HepG2 (cell line): ENCODE data around the gene GPC6. TPM values are rescaled to one million over a fixed set of nuclear protein-coding genes. Genes with fewer than 3 reads are reported as not detected.

Experiments
- AGO1 ChIP-seq: fragments of 200-400 bp; formaldehyde crosslinking; IDR thresholded peaks from 2 replicates; pipeline ENCODE4 v1.6.1; 2017; ENCODE audit warnings: mild to moderate bottlenecking, low read depth, low read length, moderate library complexity; ENCODE audit not compliant: poor library complexity, severe bottlenecking
- CEBPB ChIP-seq: IDR thresholded peaks from 2 replicates; pipeline ENCODE4 v1.6.1; 2011; ENCODE audit warnings: low read depth, low read length, improper control_type of control experiment, borderline replicate concordance
- FOXC1 ChIP-seq: sonication (generic); formaldehyde crosslinking; IDR thresholded peaks from 2 replicates; pipeline ENCODE4 v1.8.0; 2022; ENCODE audit warnings: mild to moderate bottlenecking, missing genetic modification reagents, borderline replicate concordance
- GABPA ChIP-seq, 2 experiments: IDR thresholded peaks; 2 replicates each; pipeline ENCODE4 v1.6.1; 2011 to 2016; ENCODE audit warnings: low read depth in 2 of 2, low read length in 1 of 2, missing biosample characterization in 1 of 2, missing genetic modification characterization in 1 of 2
- HDAC6 ChIP-seq: fragments of 200-600 bp; sonication (generic); IDR thresholded peaks from 2 replicates; pipeline ENCODE4 v1.7.0; 2017; ENCODE audit warnings: mild to moderate bottlenecking, antibody characterized with exemption, low read length, low read depth
- HIVEP1 ChIP-seq: sonication (generic); formaldehyde crosslinking; IDR thresholded peaks from 2 replicates; pipeline ENCODE4 v1.4.0; 2020; ENCODE audit warnings: mild to moderate bottlenecking, missing genetic modification reagents
- IRX3 ChIP-seq: sonication (generic); formaldehyde crosslinking; IDR thresholded peaks from 2 replicates; pipeline ENCODE4 v1.8.1; 2023; ENCODE audit warnings: mild to moderate bottlenecking, low read depth, missing genetic modification reagents, borderline replicate concordance
- JUNB ChIP-seq: sonication (generic); formaldehyde crosslinking; IDR thresholded peaks from 2 replicates; pipeline ENCODE4 v1.8.0; 2022; ENCODE audit warnings: missing genetic modification reagents, mild to moderate bottlenecking, borderline replicate concordance
- NFYC ChIP-seq: IDR thresholded peaks from 2 replicates; pipeline ENCODE4 v1.6.1; 2016; ENCODE audit warnings: missing genetic modification reagents, missing compliant biosample characterization
- NR2F1 ChIP-seq, 2 experiments: fragments of 450-650 bp in 1 of 2; formaldehyde crosslinking in 1 of 2; IDR thresholded peaks; 2 replicates each; pipeline versions ENCODE4 v1.5.0 to v1.6.1; 2016 to 2020; ENCODE audit warnings: mild to moderate bottlenecking in 1 of 2, missing compliant biosample characterization in 1 of 2, missing genetic modification reagents in 1 of 2, moderate library complexity in 1 of 2
- POLR2AphosphoS2 ChIP-seq: IDR thresholded peaks from 2 replicates; pipeline ENCODE4 v1.6.1; 2011; ENCODE audit warnings: low read depth, low read length, improper control_type of control experiment
- PPARG ChIP-seq: conservative IDR thresholded peaks from 2 replicates; pipeline ENCODE4 v1.6.1; 2016; ENCODE audit warnings: missing biosample characterization, missing genetic modification reagents
- RFX3 ChIP-seq: IDR thresholded peaks from 2 replicates; pipeline ENCODE4 v1.6.1; 2016; ENCODE audit warnings: missing biosample characterization, missing genetic modification reagents
- SP1 ChIP-seq, 2 experiments: fragments of 450-650 bp in 1 of 2; sonication (generic) in 1 of 2; formaldehyde crosslinking in 1 of 2; IDR thresholded peaks; 2 replicates each; pipeline versions ENCODE4 v1.4.0 to v1.6.1; 2016 to 2020; ENCODE audit warnings: missing genetic modification reagents in 1 of 2
- TRIM24 ChIP-seq: sonication (generic); formaldehyde crosslinking; IDR thresholded peaks from 2 replicates; pipeline ENCODE4 v1.8.0; 2022; ENCODE audit warnings: mild to moderate bottlenecking, missing genetic modification reagents
- ZNF33A ChIP-seq: sonication (generic); formaldehyde crosslinking; IDR thresholded peaks from 2 replicates; pipeline ENCODE4 v1.5.1; 2020; ENCODE audit warnings: missing genetic modification reagents, mild to moderate bottlenecking, moderate library complexity, borderline replicate concordance
- ZNF546 ChIP-seq: sonication (generic); formaldehyde crosslinking; conservative IDR thresholded peaks from 2 replicates; pipeline ENCODE4 v1.8.1; 2023; ENCODE audit warnings: mild to moderate bottlenecking, missing genetic modification reagents
- ZNF720 ChIP-seq: sonication (generic); formaldehyde crosslinking; IDR thresholded peaks from 2 replicates; pipeline ENCODE4 v1.4.0; 2020; ENCODE audit warnings: missing genetic modification reagents
- ZNF768 ChIP-seq: sonication (generic); formaldehyde crosslinking; IDR thresholded peaks from 2 replicates; pipeline ENCODE4 v1.4.0; 2020; ENCODE audit warnings: missing genetic modification reagents
- ZNF772 ChIP-seq: sonication (generic); formaldehyde crosslinking; IDR thresholded peaks from 2 replicates; pipeline ENCODE4 v1.5.0; 2020; ENCODE audit warnings: mild to moderate bottlenecking, missing genetic modification reagents
- ZNF878 ChIP-seq: sonication (generic); formaldehyde crosslinking; IDR thresholded peaks from 2 replicates; pipeline ENCODE4 v1.8.1; 2023; ENCODE audit warnings: mild to moderate bottlenecking, missing genetic modification reagents, moderate library complexity
- polyA plus RNA-seq, 8 experiments: library from polyadenylated mRNA; depleted of rRNA in 3 of 8; stranded (reverse) in 7 of 8; unstranded in 1 of 8; fragments of >200 nt; fragmentation: Illumina TruSeq in 4 of 8; extraction: Trizol in 4 of 8; gene quantifications; 2 replicates each; pipeline versions ENCODE4 v1.2.1 to v1.2.3, GENCODE V29; 2011 to 2016; ENCODE audit warnings: low read depth in 4 of 8, missing spikeins in 1 of 8, mixed read lengths in 1 of 8; ENCODE audit not compliant: insufficient read depth in 1 of 8
- total RNA-seq, 5 experiments: library from RNA; depleted of rRNA; stranded (reverse); fragments of >200 nt; fragmentation: Illumina TruSeq; extraction: Trizol; gene quantifications; 2 replicates each; pipeline ENCODE4 v1.2.3, GENCODE V29; 2016; ENCODE audit warnings: low read depth in 1 of 5
- TF ChIP-seq, protein P1 (sequence below): sonication (generic); formaldehyde crosslinking; IDR thresholded peaks from 2 replicates; pipeline ENCODE4 v1.4.0; 2020; ENCODE audit warnings: missing genetic modification reagents
- TF ChIP-seq, protein P2 (sequence below): sonication (generic); formaldehyde crosslinking; IDR thresholded peaks from 2 replicates; pipeline ENCODE4 v1.5.1; 2020; ENCODE audit warnings: mild to moderate bottlenecking, missing genetic modification reagents
- TF ChIP-seq, protein P3 (sequence below): sonication (generic); formaldehyde crosslinking; IDR thresholded peaks from 2 replicates; pipeline ENCODE4 v1.4.0; 2020; ENCODE audit warnings: missing genetic modification reagents

GPC6 gene
- total and polyA plus RNA-seq, 2 of the 13 experiments (the other 11 are each of a cell fraction or from before 2014, with no cell fraction given) = 24.5 to 33.9 TPM

DNA sequence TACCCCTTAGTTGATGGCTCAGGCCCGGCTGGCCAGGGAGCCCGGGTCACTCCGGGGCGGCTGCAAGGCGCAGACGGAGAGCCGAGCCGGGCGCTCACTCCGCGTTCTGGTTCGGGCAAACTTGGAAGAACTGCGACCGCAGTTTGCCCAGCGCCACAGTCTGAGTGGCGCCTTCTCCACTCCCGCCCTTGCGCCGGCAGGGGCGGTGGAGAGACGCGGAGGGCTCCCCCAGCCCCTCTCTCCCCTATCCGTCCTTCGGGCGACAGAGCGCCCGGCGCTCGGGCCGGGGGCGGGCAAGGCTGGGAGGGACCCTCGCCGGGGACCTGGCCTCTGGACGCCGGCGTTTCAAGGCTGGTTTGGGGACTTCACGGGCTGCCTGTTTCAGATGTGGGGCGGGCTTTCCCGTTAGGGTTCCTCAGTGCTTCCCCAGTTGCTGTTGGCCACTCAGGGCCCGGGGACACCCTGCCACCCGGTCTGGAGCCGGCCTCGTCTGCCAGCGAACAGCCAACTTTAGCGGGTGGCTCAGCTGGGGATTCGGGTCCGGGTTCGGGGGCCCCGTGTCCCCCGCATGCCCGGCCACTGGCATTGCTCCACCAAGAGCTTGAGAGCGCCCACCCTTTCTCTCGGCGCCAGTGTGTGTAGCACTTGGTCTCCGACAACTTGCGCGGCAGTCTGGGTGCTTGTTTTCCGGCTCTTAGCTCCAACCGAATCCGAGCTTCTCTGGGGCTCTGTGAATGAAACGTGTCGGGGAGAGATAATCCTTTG lies 1.5 kb downstream of the GPC6 start (continued):
- no peak for TF ChIP-seq JUNB (CRISPR knock-in tag)
- TF ChIP-seq IRX3 = no peak
- TF ChIP-seq, protein P1, sequence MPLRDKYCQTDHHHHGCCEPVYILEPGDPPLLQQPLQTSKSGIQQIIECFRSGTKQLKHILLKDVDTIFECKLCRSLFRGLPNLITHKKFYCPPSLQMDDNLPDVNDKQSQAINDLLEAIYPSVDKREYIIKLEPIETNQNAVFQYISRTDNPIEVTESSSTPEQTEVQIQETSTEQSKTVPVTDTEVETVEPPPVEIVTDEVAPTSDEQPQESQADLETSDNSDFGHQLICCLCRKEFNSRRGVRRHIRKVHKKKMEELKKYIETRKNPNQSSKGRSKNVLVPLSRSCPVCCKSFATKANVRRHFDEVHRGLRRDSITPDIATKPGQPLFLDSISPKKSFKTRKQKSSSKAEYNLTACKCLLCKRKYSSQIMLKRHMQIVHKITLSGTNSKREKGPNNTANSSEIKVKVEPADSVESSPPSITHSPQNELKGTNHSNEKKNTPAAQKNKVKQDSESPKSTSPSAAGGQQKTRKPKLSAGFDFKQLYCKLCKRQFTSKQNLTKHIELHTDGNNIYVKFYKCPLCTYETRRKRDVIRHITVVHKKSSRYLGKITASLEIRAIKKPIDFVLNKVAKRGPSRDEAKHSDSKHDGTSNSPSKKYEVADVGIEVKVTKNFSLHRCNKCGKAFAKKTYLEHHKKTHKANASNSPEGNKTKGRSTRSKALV = peak; percentile 90
- TF ChIP-seq GABPA (IDR thresholded peaks at IDR 0.05; ENCODE audit: low read depth, low read length) = no peak
- TF ChIP-seq GABPA (CRISPR knock-in tag; IDR thresholded peaks at IDR 0.05; ENCODE audit: low read depth) = no peak
- no peak; a peak in 1 of 4 replicates for TF ChIP-seq NR2F1 (CRISPR knock-in tag; IDR thresholded peaks at IDR 0.05)
- no peak for TF ChIP-seq TRIM24 (CRISPR knock-in tag)
- TF ChIP-seq SP1 (IDR thresholded peaks at IDR 0.05) = no peak
- TF ChIP-seq SP1 (CRISPR knock-in tag; IDR thresholded peaks at IDR 0.05) = no peak
- TF ChIP-seq ZNF768 (CRISPR knock-in tag) = no peak
- TF ChIP-seq, protein P2, sequence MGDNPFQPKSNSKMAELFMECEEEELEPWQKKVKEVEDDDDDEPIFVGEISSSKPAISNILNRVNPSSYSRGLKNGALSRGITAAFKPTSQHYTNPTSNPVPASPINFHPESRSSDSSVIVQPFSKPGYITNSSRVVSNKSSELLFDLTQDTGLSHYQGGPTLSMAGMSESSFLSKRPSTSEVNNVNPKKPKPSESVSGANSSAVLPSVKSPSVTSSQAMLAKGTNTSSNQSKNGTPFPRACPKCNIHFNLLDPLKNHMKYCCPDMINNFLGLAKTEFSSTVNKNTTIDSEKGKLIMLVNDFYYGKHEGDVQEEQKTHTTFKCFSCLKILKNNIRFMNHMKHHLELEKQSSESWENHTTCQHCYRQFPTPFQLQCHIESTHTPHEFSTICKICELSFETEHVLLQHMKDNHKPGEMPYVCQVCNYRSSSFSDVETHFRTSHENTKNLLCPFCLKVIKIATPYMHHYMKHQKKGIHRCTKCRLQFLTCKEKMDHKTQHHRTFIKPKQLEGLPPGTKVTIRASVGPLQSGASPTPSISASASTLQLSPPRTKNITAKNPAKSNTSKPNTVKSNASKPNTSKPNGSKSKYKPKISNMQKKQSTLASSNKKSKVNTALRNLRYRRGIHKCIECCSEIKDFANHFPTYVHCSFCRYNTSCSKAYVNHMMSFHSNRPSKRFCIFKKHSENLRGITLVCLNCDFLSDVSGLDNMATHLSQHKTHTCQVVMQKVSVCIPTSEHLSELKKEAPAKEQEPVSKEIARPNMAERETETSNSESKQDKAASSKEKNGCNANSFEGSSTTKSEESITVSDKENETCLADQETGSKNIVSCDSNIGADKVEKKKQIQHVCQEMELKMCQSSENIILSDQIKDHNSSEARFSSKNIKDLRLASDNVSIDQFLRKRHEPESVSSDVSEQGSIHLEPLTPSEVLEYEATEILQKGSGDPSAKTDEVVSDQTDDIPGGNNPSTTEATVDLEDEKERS (CRISPR knock-in tag) = 0 out of 2 replicates have a peak, but pooled peaks have one; percentile 46
- no peak for TF ChIP-seq POLR2AphosphoS2
- no peak for TF ChIP-seq ZNF878
- TF ChIP-seq FOXC1 (CRISPR knock-in tag) = 0 out of 2 replicates have a peak, but pooled peaks have one; percentile 51
- TF ChIP-seq AGO1 = no peak
- TF ChIP-seq ZNF33A (CRISPR knock-in tag) = no peak
- TF ChIP-seq HDAC6 = no peak
- TF ChIP-seq HIVEP1 (CRISPR knock-in tag) = peak; percentile 30; the same call in 1 of the 2 replicates
- TF ChIP-seq ZNF720 = no peak
- TF ChIP-seq CEBPB = no peak
- no peak for TF ChIP-seq NFYC
- no peak for TF ChIP-seq ZNF772 (CRISPR knock-in tag)
- no peak for TF ChIP-seq RFX3
- no peak for TF ChIP-seq ZNF546 (CRISPR knock-in tag)
- no peak for TF ChIP-seq PPARG (CRISPR knock-in tag)
- TF ChIP-seq, protein P3, sequence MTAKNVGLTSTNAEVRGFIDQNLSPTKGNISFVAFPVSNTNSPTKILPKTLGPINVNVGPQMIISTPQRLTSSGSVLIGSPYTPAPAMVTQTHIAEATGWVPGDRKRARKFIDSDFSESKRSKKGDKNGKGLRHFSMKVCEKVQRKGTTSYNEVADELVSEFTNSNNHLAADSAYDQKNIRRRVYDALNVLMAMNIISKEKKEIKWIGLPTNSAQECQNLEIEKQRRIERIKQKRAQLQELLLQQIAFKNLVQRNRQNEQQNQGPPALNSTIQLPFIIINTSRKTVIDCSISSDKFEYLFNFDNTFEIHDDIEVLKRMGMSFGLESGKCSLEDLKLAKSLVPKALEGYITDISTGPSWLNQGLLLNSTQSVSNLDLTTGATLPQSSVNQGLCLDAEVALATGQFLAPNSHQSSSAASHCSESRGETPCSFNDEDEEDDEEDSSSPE = 0 out of 2 replicates have a peak, but pooled peaks have one; percentile 18
